ENCODE results near the gene MEAF6.

MEAF6 gene

GRCh38 chr1:37449936-37450335, 64.6 kb downstream of the MEAF6 start:
- Histone ChIP-seq H2BK12ac (ENCODE audit: low read length) (no peak overlapping the region), H2BK5ac (ENCODE audit: low read length) (no peak overlapping the region), H3K79me1 (ENCODE audit: low read depth, low read length) (no peaks in the 10 kb centered on the region), H2BK15ac (ENCODE audit: low read length) (peak overlapping the region; percentile 37), H4K91ac (ENCODE audit: low read depth, low read length, poor library complexity) (no peak overlapping the region), H3K36me3 (replicated peaks in 1 of 2; ENCODE audit: control insufficient read depth in 2 of 2, insufficient read depth in 2 of 2, low read length in 2 of 2) (no peaks in the 10 kb centered on the region), H3K9me3 (replicated peaks in 1 of 2; ENCODE audit: control insufficient read depth in 2 of 2, insufficient read depth in 1 of 2, low read depth in 1 of 2, low read length in 2 of 2) (no peaks in the 10 kb centered on the region), H3K4me1 (ENCODE audit: control insufficient read depth in 2 of 2, insufficient read depth in 1 of 2, low read depth in 1 of 2, low read length in 2 of 2) (peaks cover under 1 to 5% of the 10 kb centered on the region in 2 donors), H3K4me2 (ENCODE audit: insufficient read depth, low read length, poor library complexity, severe bottlenecking) (no peak overlapping the region), H4K8ac (ENCODE audit: low read depth, low read length) (no peak overlapping the region), H3K4me3 (ENCODE audit: low read length in 2 of 2) (no peak overlapping the region), H3K18ac (ENCODE audit: low read length) (no peak overlapping the region), H3K23ac (ENCODE audit: low read depth, low read length, poor library complexity) (no peak overlapping the region), H2AK5ac (ENCODE audit: low read depth, low read length) (no peak overlapping the region), H3K27ac (replicated peaks; ENCODE audit: low read length) (no peak overlapping the region), H3K9ac (ENCODE audit: low read depth, low read length, poor library complexity) (peak overlapping the region; percentile 60), H2AFZ (ENCODE audit: low read length) (no peak overlapping the region), H3K4ac (ENCODE audit: low read length) (peak overlapping the region; percentile 6), H3K27me3 (ENCODE audit: control insufficient read depth in 3 of 3, insufficient read depth in 3 of 3, low read depth in 1 of 3, low read length in 3 of 3) (peaks cover 0 to 31% (median 0%) of the 10 kb centered on the region in 3 experiments), H3K14ac (ENCODE audit: low read length) (no peak overlapping the region), H2BK120ac (ENCODE audit: low read depth, low read length) (no peak overlapping the region)
- DNase-seq (ENCODE audit: low spot score): no peak
- WGBS, 2 donors (ENCODE audit: extremely low coverage in 2 of 2, insufficient read length in 2 of 2, insufficient replicate concordance in 1 of 2): no CpG with 5 or more reads among the region's 5 CpGs

GRCh38 chr1:37448691-37449417, 65.7 kb downstream of the MEAF6 start:
- no peak overlapping the region for H2BK12ac ChIP-seq (ENCODE audit: low read length)
- no peak overlapping the region for H2BK120ac ChIP-seq (ENCODE audit: low read depth, low read length)
- H3K9me3 ChIP-seq (replicated peaks in 1 of 2; ENCODE audit: control insufficient read depth in 2 of 2, insufficient read depth in 1 of 2, low read depth in 1 of 2, low read length in 2 of 2): no peaks in the 10 kb centered on the region
- H2AK5ac ChIP-seq (ENCODE audit: low read depth, low read length): peak overlapping the region; percentile 79
- peaks cover 0 to 36% (median 0%) of the 10 kb centered on the region in 3 experiments for H3K27me3 ChIP-seq (ENCODE audit: control insufficient read depth in 3 of 3, insufficient read depth in 3 of 3, low read depth in 1 of 3, low read length in 3 of 3)
- H2BK5ac ChIP-seq (ENCODE audit: low read length): peak overlapping the region; percentile 22
- H2BK15ac ChIP-seq (ENCODE audit: low read length): peak overlapping the region; percentile 4
- peak overlapping the region; percentile 43 for H4K8ac ChIP-seq (ENCODE audit: low read depth, low read length)
- no peaks in the 10 kb centered on the region for H3K79me1 ChIP-seq (ENCODE audit: low read depth, low read length)
- no peaks in the 10 kb centered on the region for H3K36me3 ChIP-seq (replicated peaks in 1 of 2; ENCODE audit: control insufficient read depth in 2 of 2, insufficient read depth in 2 of 2, low read length in 2 of 2)
- H3K18ac ChIP-seq (ENCODE audit: low read length): peak overlapping the region; percentile 27
- peak overlapping the region in 1 of 2 donors; percentile 37 for H3K4me3 ChIP-seq (ENCODE audit: low read length in 2 of 2)
- H3K27ac ChIP-seq (replicated peaks; ENCODE audit: low read length): no peak overlapping the region
- H4K91ac ChIP-seq (ENCODE audit: low read depth, low read length, poor library complexity): no peak overlapping the region
- H3K14ac ChIP-seq (ENCODE audit: low read length): no peak overlapping the region
- no peak overlapping the region for H3K4me2 ChIP-seq (ENCODE audit: insufficient read depth, low read length, poor library complexity, severe bottlenecking)
- no peak for DNase-seq (ENCODE audit: low spot score)
- H3K4ac ChIP-seq (ENCODE audit: low read length): no peak overlapping the region
- WGBS, 2 donors (ENCODE audit: extremely low coverage in 2 of 2, insufficient read length in 2 of 2, insufficient replicate concordance in 1 of 2): no CpG with 5 or more reads among the region's 15 CpGs
- H3K4me1 ChIP-seq (ENCODE audit: control insufficient read depth in 2 of 2, insufficient read depth in 1 of 2, low read depth in 1 of 2, low read length in 2 of 2): peaks cover 0 to 5% of the 10 kb centered on the region in 2 donors
- no peak overlapping the region for H2AFZ ChIP-seq (ENCODE audit: low read length)
- peak overlapping the region; percentile 55 for H3K23ac ChIP-seq (ENCODE audit: low read depth, low read length, poor library complexity)
- H3K9ac ChIP-seq (ENCODE audit: low read depth, low read length, poor library complexity): peak overlapping the region; percentile 3

- H3K27ac ChIP-seq (replicated peaks; ENCODE audit: low read length): no peak overlapping the region
- H3K18ac ChIP-seq (ENCODE audit: low read length): no peak overlapping the region
- no peak overlapping the region for H3K4me3 ChIP-seq (ENCODE audit: low read length in 2 of 2)
- no peak for DNase-seq (ENCODE audit: low spot score)
- H3K4me1 ChIP-seq (ENCODE audit: control insufficient read depth in 2 of 2, insufficient read depth in 1 of 2, low read depth in 1 of 2, low read length in 2 of 2): peaks cover 0 to 5% of the 10 kb centered on the region in 2 donors
- no CpG with 5 or more reads among the region's 2 CpGs for WGBS, 2 donors (ENCODE audit: extremely low coverage in 2 of 2, insufficient read length in 2 of 2, insufficient replicate concordance in 1 of 2)
- H4K8ac ChIP-seq (ENCODE audit: low read depth, low read length): no peak overlapping the region
- no peaks in the 10 kb centered on the region for H3K36me3 ChIP-seq (replicated peaks in 1 of 2; ENCODE audit: control insufficient read depth in 2 of 2, insufficient read depth in 2 of 2, low read length in 2 of 2)
- H2BK12ac ChIP-seq (ENCODE audit: low read length): no peak overlapping the region
- no peak overlapping the region for H3K14ac ChIP-seq (ENCODE audit: low read length)
- H3K4me2 ChIP-seq (ENCODE audit: insufficient read depth, low read length, poor library complexity, severe bottlenecking): no peak overlapping the region
- peaks cover 0 to 39% (median 0%) of the 10 kb centered on the region in 3 experiments for H3K27me3 ChIP-seq (ENCODE audit: control insufficient read depth in 3 of 3, insufficient read depth in 3 of 3, low read depth in 1 of 3, low read length in 3 of 3)
- H3K9ac ChIP-seq (ENCODE audit: low read depth, low read length, poor library complexity): no peak overlapping the region
- no peak overlapping the region for H3K4ac ChIP-seq (ENCODE audit: low read length)
- H2AFZ ChIP-seq (ENCODE audit: low read length): no peak overlapping the region
- peak overlapping the region; percentile 22 for H2BK5ac ChIP-seq (ENCODE audit: low read length)
- no peaks in the 10 kb centered on the region for H3K9me3 ChIP-seq (replicated peaks in 1 of 2; ENCODE audit: control insufficient read depth in 2 of 2, insufficient read depth in 1 of 2, low read depth in 1 of 2, low read length in 2 of 2)
- peak overlapping the region; percentile 87 for H2BK15ac ChIP-seq (ENCODE audit: low read length)
- no peak overlapping the region for H4K91ac ChIP-seq (ENCODE audit: low read depth, low read length, poor library complexity)
- no peak overlapping the region for H2AK5ac ChIP-seq (ENCODE audit: low read depth, low read length)
- H3K79me1 ChIP-seq (ENCODE audit: low read depth, low read length): no peaks in the 10 kb centered on the region
- H3K23ac ChIP-seq (ENCODE audit: low read depth, low read length, poor library complexity): no peak overlapping the region
- H2BK120ac ChIP-seq (ENCODE audit: low read depth, low read length): no peak overlapping the region
Measured at GRCh38 chr1:37448185-37448584, 66.4 kb downstream of the MEAF6 start.

GRCh38 chr1:37446874-37447273, 67.7 kb downstream of the MEAF6 start:
- Histone ChIP-seq H2BK5ac (ENCODE audit: low read length) (no peak overlapping the region), H3K18ac (ENCODE audit: low read length) (no peak overlapping the region), H2BK120ac (ENCODE audit: low read depth, low read length) (no peak overlapping the region), H3K4ac (ENCODE audit: low read length) (no peak overlapping the region), H2BK12ac (ENCODE audit: low read length) (no peak overlapping the region), H3K79me1 (ENCODE audit: low read depth, low read length) (no peaks in the 10 kb centered on the region), H2AK5ac (ENCODE audit: low read depth, low read length) (no peak overlapping the region), H2BK15ac (ENCODE audit: low read length) (no peak overlapping the region), H3K4me1 (ENCODE audit: control insufficient read depth in 2 of 2, insufficient read depth in 1 of 2, low read depth in 1 of 2, low read length in 2 of 2) (peaks cover 0 to 2% of the 10 kb centered on the region in 2 donors), H3K4me2 (ENCODE audit: insufficient read depth, low read length, poor library complexity, severe bottlenecking) (no peak overlapping the region), H3K23ac (ENCODE audit: low read depth, low read length, poor library complexity) (no peak overlapping the region), H2AFZ (ENCODE audit: low read length) (no peak overlapping the region), H3K14ac (ENCODE audit: low read length) (no peak overlapping the region), H3K36me3 (replicated peaks in 1 of 2; ENCODE audit: control insufficient read depth in 2 of 2, insufficient read depth in 2 of 2, low read length in 2 of 2) (no peaks in the 10 kb centered on the region), H3K9me3 (replicated peaks in 1 of 2; ENCODE audit: control insufficient read depth in 2 of 2, insufficient read depth in 1 of 2, low read depth in 1 of 2, low read length in 2 of 2) (no peaks in the 10 kb centered on the region), H3K27me3 (ENCODE audit: control insufficient read depth in 3 of 3, insufficient read depth in 3 of 3, low read depth in 1 of 3, low read length in 3 of 3) (peaks cover 0 to 40% (median 0%) of the 10 kb centered on the region in 3 experiments), H4K8ac (ENCODE audit: low read depth, low read length) (no peak overlapping the region), H3K4me3 (ENCODE audit: low read length in 2 of 2) (no peak overlapping the region), H4K91ac (ENCODE audit: low read depth, low read length, poor library complexity) (no peak overlapping the region), H3K9ac (ENCODE audit: low read depth, low read length, poor library complexity) (no peak overlapping the region), H3K27ac (replicated peaks; ENCODE audit: low read length) (no peak overlapping the region)
- WGBS, 2 donors (ENCODE audit: extremely low coverage in 2 of 2, insufficient read length in 2 of 2, insufficient replicate concordance in 1 of 2): no CpG with 5 or more reads among the region's 6 CpGs
- no peak for DNase-seq (ENCODE audit: low spot score)

Measured in neuronal stem cell (in vitro differentiated cells).